Activated CD4-positive, alpha-beta T cell treated with anti-CD3 and anti-CD28 coated beads, Interleukin-2, amount 50 U/mL, for 4 hours (primary cell): ENCODE measurements around the gene CEP72.
"Not testable (repeated sequence)": the region's sequence is repeated elsewhere in the genome, so short reads cannot be mapped to it uniquely, and the experiment has no call there.

Source experiments
- DNase-seq, 2 experiments: peaks; one replicate each; pipeline ENCODE4 v3.0.0-alpha.2; 2020

The CEP72 gene

GRCh38 chr5:611731-612486 is at the start of gene CEP72:
CEP72 (plus strand) TSS chr5:612340; CDS start chr5:612362, 22 bp downstream.
- DNase-seq: peak; percentile 92 to 93

- no peak for DNase-seq
Measured at GRCh38 chr5:565782-566440, 46.2 kb upstream of the CEP72 start.

DNA sequence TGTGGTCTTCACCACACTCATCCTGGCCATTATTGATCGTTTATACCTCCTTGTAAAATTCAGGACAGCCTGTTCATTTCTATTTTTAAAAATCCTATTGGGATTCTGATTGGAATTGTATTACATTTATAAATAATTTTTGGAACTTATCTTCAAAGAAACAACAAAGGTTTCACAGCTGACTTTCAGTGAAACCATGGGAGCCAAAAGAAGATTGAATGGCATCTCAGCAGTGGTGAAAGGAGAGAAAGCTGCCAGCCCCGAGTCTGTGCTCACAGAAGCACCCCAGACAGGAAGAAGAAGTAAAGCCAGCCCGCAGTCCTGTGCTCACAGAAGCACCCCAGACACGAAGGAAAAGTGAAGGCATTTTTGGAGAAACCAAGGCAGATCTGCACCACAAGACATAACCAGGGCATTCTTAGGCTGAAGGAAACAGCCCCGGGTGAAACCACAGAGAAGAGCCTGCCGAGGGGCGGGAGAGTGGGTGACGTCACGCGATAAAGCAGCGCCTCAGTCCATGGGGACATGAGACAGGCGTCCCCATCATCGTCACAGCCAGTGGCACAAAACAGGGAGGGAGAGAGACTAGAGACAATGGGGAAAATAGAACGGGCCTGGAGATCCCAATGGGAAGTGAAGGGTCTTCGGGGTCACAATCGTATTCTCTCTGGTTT is 45.4 kb upstream of the CEP72 start:
- no peak for DNase-seq

DNA sequence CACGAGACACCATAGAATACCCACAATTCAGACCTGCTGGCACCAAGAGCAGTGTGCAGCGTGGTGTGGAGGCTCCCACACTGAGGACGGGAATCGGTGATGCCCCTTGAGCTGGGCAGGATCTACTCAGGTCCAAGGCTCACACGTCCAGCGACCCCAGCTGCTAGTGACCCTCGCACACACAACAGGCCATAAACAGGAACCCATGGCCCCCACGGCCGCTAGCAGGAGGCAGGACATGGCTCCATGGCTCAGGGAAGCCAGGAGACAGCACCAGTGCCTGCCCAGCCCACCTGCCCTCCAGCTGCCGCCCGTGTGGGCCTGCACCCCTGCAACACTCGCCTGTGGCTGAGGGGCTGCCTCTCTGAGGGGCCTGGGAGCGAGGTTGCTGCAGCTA is 44.5 kb upstream of the CEP72 start:
- DNase-seq: no peak

- DNase-seq: no peak
Measured at GRCh38 chr5:568061-568781, 43.9 kb upstream of the CEP72 start.

- no peak for DNase-seq
Measured at GRCh38 chr5:568809-569208, 43.3 kb upstream of the CEP72 start.

DNA sequence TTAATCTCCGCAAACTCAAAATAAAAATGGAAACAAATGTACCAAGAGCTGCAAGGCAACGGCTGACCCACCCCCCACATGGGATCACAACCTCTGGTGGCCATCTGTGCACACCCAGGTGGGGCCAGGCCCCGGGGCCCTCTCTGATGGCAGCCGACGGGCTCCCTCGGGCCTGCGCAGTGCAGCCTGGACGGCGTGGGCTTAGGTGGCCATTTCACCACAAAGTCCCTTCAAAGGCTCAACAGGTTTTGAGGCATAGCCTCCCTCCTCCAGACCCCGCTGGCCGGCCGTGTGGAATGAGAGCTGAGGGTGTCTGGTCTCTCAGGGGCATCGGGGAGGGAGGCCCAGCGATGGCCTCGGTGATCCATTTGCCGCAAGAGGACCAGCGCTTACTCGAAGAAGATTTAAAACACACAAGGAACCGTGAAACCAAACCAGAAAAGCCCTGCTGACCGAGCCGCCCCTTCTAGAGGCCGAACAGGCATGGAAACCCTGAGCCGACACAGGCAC is 42.7 kb upstream of the CEP72 start:
- no peak for DNase-seq

DNA sequence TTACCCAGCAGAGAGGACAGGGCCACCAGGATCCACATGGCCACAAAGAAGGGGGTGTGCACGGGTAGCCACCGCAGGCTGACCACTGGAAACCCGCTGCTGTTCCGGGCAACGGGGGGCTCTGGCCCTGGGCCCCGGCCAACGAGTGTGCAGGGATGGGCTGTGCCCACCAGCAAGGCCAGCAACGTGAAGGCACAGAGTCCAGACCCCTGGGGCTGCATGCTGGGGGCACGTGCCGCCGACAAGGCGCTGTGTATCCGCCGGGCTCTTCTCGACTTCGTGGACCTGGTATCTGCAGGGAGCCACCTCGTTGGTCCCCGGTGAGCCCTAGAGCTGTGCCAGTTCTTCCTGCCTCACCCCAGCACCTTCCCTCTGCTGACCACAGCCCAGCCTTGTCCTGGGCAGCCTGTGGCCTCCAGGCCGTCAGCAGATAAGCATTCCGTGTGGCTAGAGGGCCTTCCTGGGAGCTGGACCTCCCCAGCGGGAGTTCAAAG is 42.2 kb upstream of the CEP72 start:
- DNase-seq: no peak

GRCh38 chr5:570446-570845 is 41.7 kb upstream of the CEP72 start:
- no peak for DNase-seq

DNA sequence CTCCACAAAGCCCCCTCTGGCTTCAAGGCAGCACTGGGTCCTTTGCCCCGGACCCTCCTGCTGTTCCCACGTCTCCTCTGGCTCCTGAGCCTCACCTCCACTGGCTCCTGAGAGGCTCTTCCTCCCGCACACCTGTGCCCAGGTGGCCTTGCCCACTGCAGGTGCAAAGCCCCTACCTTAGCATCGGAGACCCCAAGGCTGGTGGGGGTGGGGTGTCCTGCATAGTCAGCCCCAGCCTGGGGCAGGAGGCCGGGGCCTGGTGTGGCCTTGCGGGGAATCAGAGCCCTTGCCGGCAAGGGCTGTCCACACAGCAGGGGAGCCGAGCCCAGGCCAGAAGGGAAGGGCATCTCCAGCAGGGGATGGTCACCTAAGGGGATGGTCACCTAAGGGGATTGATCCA is 41.3 kb upstream of the CEP72 start:
- DNase-seq: no peak

DNA sequence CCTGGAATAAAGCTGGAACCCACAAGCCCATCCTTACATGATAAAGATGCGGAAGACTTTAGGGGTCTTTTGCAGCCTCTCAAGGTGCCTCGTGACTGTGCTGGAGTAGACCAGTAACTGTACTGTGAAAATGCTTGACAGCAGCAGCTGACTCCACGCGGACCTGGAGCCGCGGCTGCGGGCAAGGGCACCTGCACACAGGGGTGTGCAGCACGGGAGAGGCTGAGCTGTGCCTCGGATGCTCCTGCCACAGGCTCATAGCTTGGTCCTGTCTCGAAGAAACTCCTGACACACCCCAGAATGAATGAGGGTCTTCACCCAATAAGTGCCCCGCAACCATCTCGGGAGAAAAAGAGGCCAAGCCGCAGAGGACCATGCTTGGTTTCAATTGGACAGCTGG is 40.3 kb upstream of the CEP72 start:
- DNase-seq: no peak

- DNase-seq: no peak
Measured at GRCh38 chr5:572398-573019, 39.6 kb upstream of the CEP72 start.

GRCh38 chr5:573206-573605 is 38.9 kb upstream of the CEP72 start:
- no peak for DNase-seq

GRCh38 chr5:573976-574375 is 38.2 kb upstream of the CEP72 start:
- DNase-seq: no peak

- no peak for DNase-seq
Measured at GRCh38 chr5:574906-575305, 37.2 kb upstream of the CEP72 start.

GRCh38 chr5:575636-576035 is 36.5 kb upstream of the CEP72 start:
- no peak for DNase-seq

DNA sequence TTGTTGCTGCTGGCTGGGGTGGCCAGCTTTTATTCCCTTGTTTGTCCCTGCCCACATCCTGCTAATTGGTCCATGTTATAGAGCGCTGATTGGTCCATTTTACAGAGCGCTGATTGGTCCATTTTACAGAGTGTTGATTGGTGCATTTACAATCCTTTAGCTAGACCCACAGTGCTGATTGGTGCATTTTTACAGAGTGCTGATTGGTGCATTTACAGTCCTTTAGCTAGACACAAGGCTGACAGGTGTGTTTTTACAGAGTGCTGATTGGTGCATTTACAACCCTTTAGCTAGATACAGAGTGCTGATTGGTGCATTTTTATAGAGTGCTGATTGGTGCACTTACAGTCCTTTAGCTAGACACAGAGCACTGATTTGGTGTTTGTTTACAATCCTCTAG is 34.9 kb upstream of the CEP72 start:
- DNase-seq: not testable (repeated sequence)

DNA sequence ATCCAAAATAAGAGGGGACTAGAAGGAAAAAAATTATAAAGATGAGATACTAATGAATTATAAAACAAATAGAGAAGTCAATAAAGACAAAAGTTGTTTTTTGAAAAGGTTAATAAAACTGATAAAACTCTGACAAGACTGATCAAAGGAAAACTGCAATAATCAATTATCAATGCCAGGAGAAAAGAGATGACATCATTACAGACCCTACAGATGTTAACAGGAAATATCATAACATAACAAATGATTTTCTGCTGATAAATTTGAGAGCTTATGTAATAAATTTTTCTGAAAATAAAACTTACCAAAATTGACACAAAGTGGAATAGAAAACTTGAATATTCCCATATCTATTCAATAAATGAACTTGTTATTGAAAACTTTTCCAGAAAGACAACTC is 34.3 kb upstream of the CEP72 start:
- DNase-seq: no peak

- DNase-seq: no peak
Measured at GRCh38 chr5:579211-579610, 32.9 kb upstream of the CEP72 start.

- no peak for DNase-seq
Measured at GRCh38 chr5:579746-580366, 32.3 kb upstream of the CEP72 start.

DNA sequence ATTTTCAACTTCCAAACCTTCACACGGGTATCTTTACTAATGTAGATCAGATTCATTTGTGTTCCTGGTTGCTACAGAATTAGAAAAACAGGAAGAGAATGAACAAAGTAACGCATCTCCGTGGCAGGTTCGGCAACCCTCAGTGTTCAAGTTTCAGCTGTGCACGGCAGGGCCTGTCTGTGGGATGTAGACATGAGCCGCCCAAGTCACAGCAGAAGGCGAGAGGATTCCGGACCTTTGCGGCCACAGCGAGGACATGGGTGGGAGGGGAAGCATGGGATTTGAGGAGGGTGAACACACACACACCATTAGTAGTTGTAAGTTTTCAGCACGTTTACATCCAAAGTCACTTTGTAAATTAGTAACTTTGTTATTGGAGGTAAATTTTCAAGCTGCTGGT is 31.7 kb upstream of the CEP72 start:
- DNase-seq: no peak

DNA sequence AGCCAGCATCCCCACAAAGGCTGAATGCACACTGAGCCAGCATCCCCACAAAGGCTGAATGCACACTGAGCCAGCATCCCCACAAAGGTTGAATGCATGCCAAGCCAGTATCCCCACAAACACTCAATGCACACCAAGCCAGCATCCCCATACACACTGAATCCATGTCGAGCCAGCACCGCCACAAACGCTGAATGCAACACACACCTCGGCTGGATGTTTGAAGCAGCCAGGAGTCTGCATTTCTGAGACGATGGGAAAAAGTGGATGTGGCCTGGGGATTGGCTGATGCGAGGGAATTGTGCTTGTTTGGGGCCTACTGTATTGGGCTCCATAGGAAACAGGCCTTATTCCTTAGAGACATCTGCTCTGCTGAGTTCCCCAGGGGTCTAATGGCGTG is 30.9 kb upstream of the CEP72 start:
- no peak for DNase-seq
